Endometrial microvascular endothelial cells (primary cell): ENCODE measurements around the gene FKBP7. TPM values are rescaled to one million over a fixed set of nuclear protein-coding genes. Genes with fewer than 3 reads are reported as not detected.

Source experiments
- in situ Hi-C: cut with HindIII; loops from 2 replicates; pipeline ENCODE4 v1.10.0; 2017; ENCODE audit warnings: low sequenced_read_pairs, low pct_unique_long_range_greater_than_20kb; ENCODE audit errors: inconsistent ontology term
- total RNA-seq: library from RNA; depleted of rRNA; stranded (reverse); fragments of >200 nt; gene quantifications from one replicate; pipeline ENCODE4 v1.2.3, GENCODE V29; 2015; ENCODE audit errors: inconsistent ontology term

FKBP7 gene
- total RNA-seq, 1 donor from 2014 or later, result 41.6 TPM

- in situ Hi-C loops, result no loop called here
Measured at GRCh38 chr2:178452870-178453269, 25.5 kb downstream of the FKBP7 start.

GRCh38 chr2:178452334-178452733 is 26.1 kb downstream of the FKBP7 start:
- in situ Hi-C loops, result no loop called here

- in situ Hi-C loops, result no loop called here
Measured at GRCh38 chr2:178450774-178451525, 27.4 kb downstream of the FKBP7 start, which contains the start of the genes PJVK and PRKRA. PJVK (plus strand) TSS chr2:178451378; CDS start chr2:178453410, 2,032 bp downstream. PRKRA (minus strand) TSS chr2:178451175; CDS start chr2:178451030, 145 bp downstream.

- in situ Hi-C loops, result no loop called here
Measured at GRCh38 chr2:178450524-178450773, 28.0 kb downstream of the FKBP7 start.

GRCh38 chr2:178449700-178450523 is 28.5 kb downstream of the FKBP7 start:
- in situ Hi-C loops, result no loop called here

- in situ Hi-C loops, result no loop called here
Measured at GRCh38 chr2:178448968-178449661, 29.3 kb downstream of the FKBP7 start.

GRCh38 chr2:178441426-178441825 is 37.0 kb downstream of the FKBP7 start:
- in situ Hi-C loops, result no loop called here

GRCh38 chr2:178436662-178437061 is 41.7 kb downstream of the FKBP7 start:
- in situ Hi-C loops, result no loop called here

- in situ Hi-C loops, result no loop called here
Measured at GRCh38 chr2:178429336-178429735, 49.1 kb downstream of the FKBP7 start.

- in situ Hi-C loops, result no loop called here
Measured at GRCh38 chr2:178428396-178428806, 50.0 kb downstream of the FKBP7 start.

GRCh38 chr2:178427458-178427857 is 50.9 kb downstream of the FKBP7 start:
- in situ Hi-C loops, result no loop called here

- in situ Hi-C loops, result no loop called here
Measured at GRCh38 chr2:178426388-178426787, 52.0 kb downstream of the FKBP7 start.

GRCh38 chr2:178425255-178425827 is 53.1 kb downstream of the FKBP7 start:
- in situ Hi-C loops, result no loop called here

- in situ Hi-C loops, result loop anchor here (25.0 kb wide), 1 partner anchor 286 kb away; no protein-coding TSS in a partner anchor
Measured at GRCh38 chr2:178423746-178424145, 54.7 kb downstream of the FKBP7 start.

- in situ Hi-C loops, result loop anchor here (25.0 kb wide), 1 partner anchor 285 kb away; no protein-coding TSS in a partner anchor
Measured at GRCh38 chr2:178422097-178422496, 56.3 kb downstream of the FKBP7 start.

GRCh38 chr2:178420463-178420999 is 57.9 kb downstream of the FKBP7 start:
- in situ Hi-C loops, result loop anchor here (25.0 kb wide), 1 partner anchor 283 kb away; no protein-coding TSS in a partner anchor

- in situ Hi-C loops, result loop anchor here (25.0 kb wide), 1 partner anchor 282 kb away; no protein-coding TSS in a partner anchor
Measured at GRCh38 chr2:178419123-178419522, 59.3 kb downstream of the FKBP7 start.

GRCh38 chr2:178418426-178418825 is 60.0 kb downstream of the FKBP7 start:
- in situ Hi-C loops, result loop anchor here (25.0 kb wide), 1 partner anchor 281 kb away; no protein-coding TSS in a partner anchor

- in situ Hi-C loops, result loop anchor here (25.0 kb wide), 1 partner anchor 281 kb away; no protein-coding TSS in a partner anchor
Measured at GRCh38 chr2:178417916-178418315, 60.5 kb downstream of the FKBP7 start.
